ENCODE data around the gene NOTUM.
A peak's percentile ranks its signal among the peaks of the same experiment; 100 is the strongest.
"Not testable (repeated sequence)": the region's sequence is repeated elsewhere in the genome, so short reads cannot be mapped to it uniquely, and the experiment has no call there.

NOTUM gene

DNA sequence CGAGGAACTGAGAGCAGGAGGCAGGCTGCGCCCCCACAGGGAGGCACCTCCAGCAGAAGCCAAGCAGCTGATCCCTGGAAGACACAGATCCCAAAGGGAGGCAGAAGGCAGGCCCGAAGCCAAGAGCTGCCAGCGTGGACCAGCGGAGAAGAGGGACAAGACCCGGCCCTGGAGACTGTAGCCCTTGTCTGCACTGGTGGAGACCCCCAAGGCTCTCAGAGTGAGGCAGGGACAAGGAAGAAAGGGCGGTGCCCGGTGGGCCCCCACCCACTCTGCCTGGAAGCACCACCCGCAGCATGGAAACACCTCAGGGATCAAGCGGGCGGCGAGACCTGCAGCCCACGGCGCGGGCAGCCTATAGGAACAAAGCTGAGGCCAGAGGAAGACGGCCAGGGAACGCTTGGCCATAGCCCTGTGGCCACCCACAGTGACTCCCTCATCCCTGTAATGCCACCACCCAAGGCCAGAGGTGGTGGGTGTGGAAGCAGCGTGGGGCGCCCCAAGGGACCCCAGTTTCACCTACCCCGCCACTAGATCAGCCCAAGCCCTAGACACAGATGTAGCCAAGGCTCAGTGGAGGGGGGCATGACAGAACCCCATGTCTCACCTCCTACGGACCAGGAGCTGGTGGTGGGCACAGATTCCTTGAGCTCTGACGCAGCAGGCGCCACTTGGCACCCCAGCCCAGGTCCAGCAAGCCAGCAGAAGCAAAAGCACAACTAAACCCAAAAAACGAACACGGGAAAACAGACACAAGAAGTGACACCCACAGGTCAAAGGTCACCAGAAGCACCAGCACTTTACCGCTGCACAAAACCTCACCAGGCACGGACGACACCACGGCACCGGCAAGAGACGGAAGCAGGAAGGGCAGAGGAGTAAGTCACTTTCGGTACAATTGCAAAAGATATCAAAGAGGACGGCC is 40.1 kb downstream of the NOTUM start:
- DNase-seq (ENCODE audit: low read depth) = no peak
- TF ChIP-seq, protein P1, sequence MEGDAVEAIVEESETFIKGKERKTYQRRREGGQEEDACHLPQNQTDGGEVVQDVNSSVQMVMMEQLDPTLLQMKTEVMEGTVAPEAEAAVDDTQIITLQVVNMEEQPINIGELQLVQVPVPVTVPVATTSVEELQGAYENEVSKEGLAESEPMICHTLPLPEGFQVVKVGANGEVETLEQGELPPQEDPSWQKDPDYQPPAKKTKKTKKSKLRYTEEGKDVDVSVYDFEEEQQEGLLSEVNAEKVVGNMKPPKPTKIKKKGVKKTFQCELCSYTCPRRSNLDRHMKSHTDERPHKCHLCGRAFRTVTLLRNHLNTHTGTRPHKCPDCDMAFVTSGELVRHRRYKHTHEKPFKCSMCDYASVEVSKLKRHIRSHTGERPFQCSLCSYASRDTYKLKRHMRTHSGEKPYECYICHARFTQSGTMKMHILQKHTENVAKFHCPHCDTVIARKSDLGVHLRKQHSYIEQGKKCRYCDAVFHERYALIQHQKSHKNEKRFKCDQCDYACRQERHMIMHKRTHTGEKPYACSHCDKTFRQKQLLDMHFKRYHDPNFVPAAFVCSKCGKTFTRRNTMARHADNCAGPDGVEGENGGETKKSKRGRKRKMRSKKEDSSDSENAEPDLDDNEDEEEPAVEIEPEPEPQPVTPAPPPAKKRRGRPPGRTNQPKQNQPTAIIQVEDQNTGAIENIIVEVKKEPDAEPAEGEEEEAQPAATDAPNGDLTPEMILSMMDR (conservative IDR thresholded peaks at IDR 0.05; ENCODE audit: control insufficient read depth, insufficient read depth, low read depth, low read length) = no peak
- H3K4me3 ChIP-seq (ENCODE audit: control insufficient read depth, low read depth, low read length) = no peak overlapping the region

DNA sequence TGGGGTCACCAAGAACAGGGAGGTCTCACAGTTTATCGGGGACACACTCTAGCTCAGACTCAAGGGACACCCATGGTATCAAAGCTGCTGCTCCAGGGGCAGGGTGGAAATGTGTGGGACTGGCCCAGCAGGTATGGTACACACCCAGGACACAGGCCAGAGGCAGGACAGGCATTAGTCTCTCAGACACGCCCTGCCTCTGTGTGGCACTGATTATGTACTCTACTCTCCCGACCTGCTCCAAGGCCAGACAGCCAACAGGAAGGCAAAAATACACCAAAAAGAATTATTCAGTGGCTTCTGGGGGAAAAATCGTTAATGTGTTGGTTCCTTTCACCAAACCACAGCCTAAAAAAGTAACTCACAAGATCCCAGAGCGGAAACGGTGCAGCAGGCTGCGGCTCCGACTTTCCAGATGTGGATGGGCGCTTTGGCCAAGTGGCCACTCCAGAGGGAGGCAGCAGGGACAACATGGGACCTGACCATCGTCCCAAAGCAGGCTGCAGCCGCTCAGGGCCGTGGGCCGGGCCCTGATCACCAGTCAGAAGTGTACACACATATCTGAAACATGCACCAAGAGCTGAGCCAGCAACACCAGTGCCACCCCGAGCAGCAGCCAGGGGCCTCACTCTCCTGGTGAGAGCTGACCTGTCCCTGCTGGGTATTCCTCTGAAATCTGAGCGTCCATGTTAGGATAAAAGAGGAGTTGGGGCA is 42.0 kb downstream of the NOTUM start:
- no peak for DNase-seq (ENCODE audit: low read depth)
- H3K4me3 ChIP-seq (ENCODE audit: control insufficient read depth, low read depth, low read length) = no peak overlapping the region

DNA sequence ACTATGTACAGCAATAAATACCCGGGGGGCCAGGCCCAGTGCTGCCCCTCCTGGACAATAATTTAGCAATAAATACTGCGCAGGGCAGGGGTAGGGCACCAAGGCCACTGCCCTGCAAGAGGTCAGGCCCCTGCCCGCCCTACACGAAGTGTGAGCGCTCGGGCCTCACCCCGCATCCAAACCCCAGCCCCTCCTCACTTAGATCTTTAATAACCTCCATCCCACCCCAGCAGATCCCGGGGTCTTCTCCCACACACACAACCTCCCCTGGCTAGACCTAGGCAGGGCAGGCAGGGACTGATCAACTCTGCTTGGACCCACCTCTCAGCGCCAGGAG is 42.7 kb downstream of the NOTUM start:
- DNase-seq (ENCODE audit: low read depth); H3K4me3 ChIP-seq (ENCODE audit: control insufficient read depth, low read depth, low read length): not testable (repeated sequence)

More for the DNA sequence above, 42.0 kb downstream of the NOTUM start:
- TF ChIP-seq, protein P1 (conservative IDR thresholded peaks at IDR 0.05; ENCODE audit: control insufficient read depth, insufficient read depth, low read depth, low read length) = no peak

DNA sequence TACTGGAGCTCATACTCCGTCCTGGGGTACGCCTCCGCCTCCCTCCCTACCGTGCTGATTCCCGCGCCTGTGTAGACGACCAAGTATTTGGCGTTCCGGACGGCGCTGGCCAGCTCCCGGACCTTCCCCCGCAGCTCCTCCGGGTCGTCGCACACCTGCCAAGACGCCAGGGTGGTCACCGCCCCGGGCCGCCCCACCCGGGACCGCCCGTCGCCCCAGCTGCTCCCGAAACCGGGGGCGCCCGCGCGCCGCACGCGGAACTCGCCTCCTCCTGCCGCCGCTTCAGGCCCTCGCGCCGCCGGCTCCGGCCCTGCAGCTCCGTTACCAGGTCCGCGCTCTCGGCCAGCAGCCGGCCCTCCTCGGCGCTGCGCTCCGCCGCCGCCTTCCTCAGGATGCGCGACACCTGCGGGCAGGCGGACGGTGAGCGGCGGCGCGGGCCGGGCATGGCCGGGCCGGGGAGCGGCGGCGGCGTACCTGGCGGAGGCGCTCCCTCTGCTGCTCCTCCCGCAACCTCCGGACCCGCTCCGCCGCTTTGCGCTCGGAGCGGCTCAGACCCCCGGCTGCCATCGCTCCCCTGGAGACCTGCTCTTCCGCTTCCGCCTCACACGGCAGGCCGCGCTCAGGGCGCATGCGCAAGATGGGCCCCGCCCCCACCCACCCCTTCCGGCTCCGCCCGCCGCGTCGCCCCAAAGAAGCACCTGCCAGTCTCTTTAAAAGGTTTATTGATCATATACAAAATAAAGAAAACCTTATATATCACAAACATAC is 43.2 kb downstream of the NOTUM start, which contains the start of gene SIRT7:
Gene SIRT7 (minus strand): TSS at position 612 of the 768 bp plus-strand sequence. CDS start 45 bp downstream, at position 567.
- TF ChIP-seq, protein P1 (conservative IDR thresholded peaks at IDR 0.05; ENCODE audit: control insufficient read depth, insufficient read depth, low read depth, low read length) = no peak

DNA sequence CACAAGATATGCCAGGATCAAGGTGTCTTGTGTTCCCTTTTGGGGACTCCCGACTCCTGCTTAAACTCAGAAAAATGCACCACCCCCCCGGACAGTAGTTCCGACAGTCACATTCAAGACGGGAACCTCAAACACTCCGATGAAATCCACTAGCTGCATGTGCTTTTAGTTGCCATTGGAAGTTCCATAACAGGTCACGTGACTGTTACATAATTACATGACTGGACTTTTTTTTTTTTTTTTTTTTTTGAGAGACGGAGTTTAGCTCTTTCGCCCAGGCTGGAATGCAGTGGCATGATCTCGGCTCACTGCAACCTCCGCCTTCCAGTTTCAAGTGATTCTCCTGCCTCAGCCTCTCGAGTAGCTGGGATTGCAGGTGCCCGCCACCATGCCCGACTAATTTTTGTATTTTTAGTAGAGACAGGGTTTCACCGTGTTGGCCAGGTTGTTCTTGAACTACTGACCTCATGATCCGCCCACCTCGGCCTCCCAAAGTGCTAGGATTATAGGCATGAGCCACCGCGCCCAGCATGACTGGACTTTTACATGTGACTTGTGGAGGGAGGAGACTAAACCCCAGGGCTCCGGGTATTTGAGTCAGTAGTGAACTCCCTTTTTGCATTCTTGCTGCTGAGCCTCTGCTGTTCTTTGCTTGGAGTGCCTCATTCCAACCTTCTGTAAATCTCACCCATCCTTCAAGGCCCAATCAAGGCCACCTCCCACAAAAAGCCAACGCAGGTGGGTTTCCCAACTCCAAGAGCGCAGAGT is 44.6 kb downstream of the NOTUM start:
- TF ChIP-seq, protein P1 (conservative IDR thresholded peaks at IDR 0.05; ENCODE audit: control insufficient read depth, insufficient read depth, low read depth, low read length) = no peak
- H3K4me3 ChIP-seq (ENCODE audit: control insufficient read depth, low read depth, low read length) = peak overlapping the region; percentile 60
- DNase-seq (ENCODE audit: low read depth) = peak; percentile 83

More for the DNA sequence above, 43.2 kb downstream of the NOTUM start, which contains the start of gene SIRT7:
- DNase-seq (ENCODE audit: low read depth) = peak; percentile 48
- H3K4me3 ChIP-seq (ENCODE audit: control insufficient read depth, low read depth, low read length) = peak within 1 kb of the TSS; percentile 60

DNA sequence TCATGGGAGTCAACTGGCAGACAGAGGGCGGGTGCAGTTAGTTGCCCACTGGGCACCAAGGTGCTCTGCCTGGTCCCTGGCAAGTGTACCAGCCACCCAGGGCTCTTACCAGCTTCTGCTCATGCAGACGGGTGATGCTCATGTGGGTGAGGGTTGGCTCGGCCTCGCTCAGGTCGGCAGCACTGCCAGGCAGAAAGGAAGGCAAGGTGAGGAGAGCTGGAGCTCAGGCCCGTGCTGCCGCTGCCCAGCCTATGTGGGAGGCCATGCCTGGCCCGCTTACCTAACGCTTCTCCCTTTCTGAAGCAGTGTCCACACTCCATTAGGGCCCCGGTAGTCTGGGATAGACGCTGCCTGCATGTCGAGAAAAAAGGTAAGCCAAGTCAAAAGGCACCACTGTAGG is 45.7 kb downstream of the NOTUM start:
- no peak overlapping the region for H3K4me3 ChIP-seq (ENCODE audit: control insufficient read depth, low read depth, low read length)
- DNase-seq (ENCODE audit: low read depth) = no peak
- TF ChIP-seq, protein P1 (conservative IDR thresholded peaks at IDR 0.05; ENCODE audit: control insufficient read depth, insufficient read depth, low read depth, low read length) = no peak

All from fibroblast of mammary gland (primary cell).